H54 (cell line): ENCODE results near the gene DPP6.
"Not testable (repeated sequence)": the region's sequence is repeated elsewhere in the genome, so short reads cannot be mapped to it uniquely, and the experiment has no call there.

Source experiments
- DNase-seq: peaks from one replicate; pipeline ENCODE4 v3.0.0; 2011; ENCODE audit warnings: low spot score, mixed read lengths; ENCODE audit not compliant: insufficient read length
- FAIRE-seq: peaks from 3 replicates; lab custom pipeline; 2011; peaks lifted over from hg19 to GRCh38; lab: Jason Lieb, UNC

Gene DPP6

GRCh38 chr7:154060551-154060950 lies 8.4 kb downstream of the DPP6 start:
- not testable (repeated sequence) for DNase-seq

GRCh38 chr7:154071833-154072232 lies 19.6 kb downstream of the DPP6 start:
- FAIRE-seq, result peak; percentile 15
- not testable (repeated sequence) for DNase-seq

More at GRCh38 chr7:154060551-154060950, 8.4 kb downstream of the DPP6 start:
- FAIRE-seq, result not testable (repeated sequence)

GRCh38 chr7:154072395-154073181 lies 20.4 kb downstream of the DPP6 start:
- not testable (repeated sequence) for FAIRE-seq, DNase-seq

- FAIRE-seq, DNase-seq: not testable (repeated sequence)
These were observed 26.3 kb downstream of the DPP6 start for GRCh38 chr7:154078523-154078922.

GRCh38 chr7:154080249-154080648 lies 28.1 kb downstream of the DPP6 start:
- FAIRE-seq, DNase-seq: not testable (repeated sequence)

- DNase-seq, FAIRE-seq: not testable (repeated sequence)
These were observed 35.0 kb downstream of the DPP6 start for GRCh38 chr7:154087037-154087725.

- not testable (repeated sequence) for FAIRE-seq, DNase-seq
These were observed 39.9 kb downstream of the DPP6 start for GRCh38 chr7:154092093-154092492.

GRCh38 chr7:154095201-154095600 lies 43.0 kb downstream of the DPP6 start:
- FAIRE-seq, DNase-seq: not testable (repeated sequence)

- FAIRE-seq, DNase-seq: not testable (repeated sequence)
These were observed 52.9 kb downstream of the DPP6 start for GRCh38 chr7:154105063-154105462.

GRCh38 chr7:154109615-154110014 lies 57.4 kb downstream of the DPP6 start:
- FAIRE-seq, DNase-seq: not testable (repeated sequence)

- FAIRE-seq, DNase-seq: not testable (repeated sequence)
These were observed 61.6 kb downstream of the DPP6 start for GRCh38 chr7:154113732-154114351.

GRCh38 chr7:154117411-154118390 lies 65.5 kb downstream of the DPP6 start:
- FAIRE-seq, DNase-seq: not testable (repeated sequence)

GRCh38 chr7:154120825-154121224 lies 68.6 kb downstream of the DPP6 start:
- not testable (repeated sequence) for DNase-seq, FAIRE-seq

- not testable (repeated sequence) for DNase-seq, FAIRE-seq
These were observed 70.5 kb downstream of the DPP6 start for GRCh38 chr7:154122720-154123119.

- DNase-seq, FAIRE-seq: not testable (repeated sequence)
These were observed 71.2 kb downstream of the DPP6 start for GRCh38 chr7:154123397-154123796.

- not testable (repeated sequence) for DNase-seq, FAIRE-seq
These were observed 76.9 kb downstream of the DPP6 start for GRCh38 chr7:154129142-154129541.

- FAIRE-seq, DNase-seq: not testable (repeated sequence)
These were observed 80.4 kb downstream of the DPP6 start for GRCh38 chr7:154132617-154133016.

- DNase-seq, FAIRE-seq: not testable (repeated sequence)
These were observed 81.6 kb downstream of the DPP6 start for GRCh38 chr7:154133703-154134277.

- not testable (repeated sequence) for FAIRE-seq, DNase-seq
These were observed 82.5 kb downstream of the DPP6 start for GRCh38 chr7:154134698-154135097.
